ENCODE results near the gene OGFOD3. TPM values are rescaled to one million over a fixed set of nuclear protein-coding genes. Genes with fewer than 3 reads are reported as not detected.
A peak's percentile ranks its signal among the peaks of the same experiment; 100 is the strongest.
"Not testable (repeated sequence)": the region's sequence is repeated elsewhere in the genome, so short reads cannot be mapped to it uniquely, and the experiment has no call there.

The OGFOD3 gene
- total RNA-seq, 1 donor from 2014 or later = 23.5 TPM

- intact Hi-C loops (cut with DNase I) = no loop called here
- DNase-seq (ENCODE audit: low spot score) (no peak), ATAC-seq (peak; percentile 44)
Observed at GRCh38 chr17:82349287-82349701, 69.1 kb downstream of the OGFOD3 start.

- ATAC-seq (no peak), DNase-seq (ENCODE audit: low spot score) (no peak)
- intact Hi-C loops (cut with DNase I) = no loop called here
Observed at GRCh38 chr17:82348866-82349265, 69.5 kb downstream of the OGFOD3 start.

GRCh38 chr17:82348434-82348833, 70.0 kb downstream of the OGFOD3 start:
- DNase-seq (ENCODE audit: low spot score) (no peak), ATAC-seq (no peak)
- intact Hi-C loops (cut with DNase I) = no loop called here

DNA sequence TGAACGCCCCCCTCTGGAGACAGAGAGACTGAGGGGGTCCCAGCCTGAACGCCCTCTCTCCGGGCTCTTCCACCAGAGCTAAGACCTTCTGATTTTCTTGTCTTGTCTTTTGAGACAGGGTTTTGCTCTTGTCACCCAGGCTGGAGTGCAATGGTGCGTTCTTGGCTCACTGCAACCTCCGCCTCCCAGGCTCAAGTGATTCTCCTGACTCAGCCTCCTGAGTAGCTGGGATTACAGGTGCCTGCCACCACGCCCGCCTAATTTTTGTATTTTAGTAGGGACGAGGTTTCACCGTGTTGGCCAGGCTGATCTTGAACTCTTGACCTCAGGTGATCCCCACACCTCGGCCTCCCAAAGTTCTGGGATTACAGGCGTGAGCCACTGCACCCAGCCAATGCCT, 70.4 kb downstream of the OGFOD3 start:
- DNase-seq (ENCODE audit: low spot score); ATAC-seq; intact Hi-C loops (cut with DNase I): not testable (repeated sequence)

- no peak for ATAC-seq
- no peak for DNase-seq (ENCODE audit: low spot score)
- intact Hi-C loops (cut with DNase I) = no loop called here
Observed at GRCh38 chr17:82346342-82347300, 71.8 kb downstream of the OGFOD3 start.

GRCh38 chr17:82345151-82345976, 73.0 kb downstream of the OGFOD3 start:
- DNase-seq (ENCODE audit: low spot score) (no peak), ATAC-seq (no peak)
- intact Hi-C loops (cut with DNase I) = no loop called here

DNA sequence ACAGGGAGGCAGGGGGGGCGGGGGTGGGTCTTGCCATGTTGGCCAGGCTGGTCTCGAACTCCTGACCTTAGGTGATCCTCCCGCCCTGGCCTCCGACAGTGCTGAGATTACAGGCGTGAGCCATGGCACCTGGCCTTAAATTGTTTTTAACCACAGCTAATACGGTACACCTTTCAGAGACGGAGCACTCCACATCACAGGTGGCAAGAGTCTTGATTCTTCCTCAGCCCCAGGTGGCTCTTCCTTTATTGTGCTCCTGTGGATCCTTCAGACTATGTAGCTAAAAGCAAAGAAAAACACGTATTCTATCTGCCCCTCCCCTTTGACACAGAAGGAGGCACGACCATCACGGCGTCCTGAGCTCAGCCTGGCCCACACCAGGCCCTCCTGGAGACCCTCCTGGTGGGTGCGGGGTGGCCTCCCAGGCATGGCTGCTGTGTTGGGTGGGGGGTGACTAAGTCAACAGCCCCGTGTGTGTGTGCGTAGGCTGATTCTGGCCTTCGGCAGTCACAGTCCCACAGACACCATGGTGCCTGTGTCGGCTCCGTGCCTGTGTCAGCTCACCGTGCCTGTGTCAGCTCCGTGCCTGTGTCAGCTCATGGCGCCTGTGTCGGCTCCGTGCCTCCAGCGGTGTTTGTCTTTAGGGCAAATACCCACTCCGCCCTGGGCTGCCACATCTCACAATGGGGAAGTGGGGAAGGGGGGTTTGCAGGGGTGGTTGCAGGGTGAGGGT, 74.0 kb downstream of the OGFOD3 start:
- DNase-seq (ENCODE audit: low spot score) (no peak), ATAC-seq (no peak)
- intact Hi-C loops (cut with DNase I) = no loop called here

GRCh38 chr17:82343560-82343959, 74.8 kb downstream of the OGFOD3 start:
- ATAC-seq (no peak), DNase-seq (ENCODE audit: low spot score) (no peak)
- intact Hi-C loops (cut with DNase I) = no loop called here

- DNase-seq (ENCODE audit: low spot score) (no peak), ATAC-seq (no peak)
- intact Hi-C loops (cut with DNase I) = no loop called here
Observed at GRCh38 chr17:82342361-82343079, 75.9 kb downstream of the OGFOD3 start.

- no peak for DNase-seq (ENCODE audit: low spot score)
Observed at GRCh38 chr17:82339634-82340580, 78.5 kb downstream of the OGFOD3 start.

More at GRCh38 chr17:82339634-82340580, 78.5 kb downstream of the OGFOD3 start:
- ATAC-seq = no peak
- intact Hi-C loops (cut with DNase I) = no loop called here

Other genes with a start within 250 kb of the OGFOD3 start
- gene CCDC57, start 205.7 kb downstream of the OGFOD3 start, total RNA-seq = 50.6 TPM
- 53.1 TPM for gene SLC16A3, start 189.5 kb downstream of the OGFOD3 start, total RNA-seq
- 152 TPM for gene CSNK1D, start 144.9 kb downstream of the OGFOD3 start, total RNA-seq
- gene CD7, start 101.0 kb downstream of the OGFOD3 start, total RNA-seq = 2.5 TPM
- 22.2 TPM for gene SECTM1, start 84.8 kb downstream of the OGFOD3 start, total RNA-seq
- gene TEX19, start 59.3 kb downstream of the OGFOD3 start, total RNA-seq = not detected
- gene UTS2R, start 46.8 kb downstream of the OGFOD3 start, total RNA-seq = not detected
- gene HEXD, start 239 bp downstream of the OGFOD3 start, total RNA-seq = 43.2 TPM
- 94.5 TPM for gene CYBC1, start 32.2 kb upstream of the OGFOD3 start, total RNA-seq
- 55.5 TPM for gene NARF, start 40.2 kb upstream of the OGFOD3 start, total RNA-seq
- 59.9 TPM for gene FOXK2, start 101.1 kb upstream of the OGFOD3 start, total RNA-seq
- 67.1 TPM for gene WDR45B, start 229.9 kb upstream of the OGFOD3 start, total RNA-seq

All from sciatic nerve (tissue), 2 donors.